C4-2B (cell line): Measurements from ENCODE around the gene AVPI1.
"Not testable (repeated sequence)": the region's sequence is repeated elsewhere in the genome, so short reads cannot be mapped to it uniquely, and the experiment has no call there.

Source experiments
- ZFX ChIP-seq: fragments of 450-650 bp; IDR thresholded peaks from 2 replicates; pipeline ENCODE4 v1.6.1; 2017
- TF ChIP-seq, protein P1 (sequence below): fragments of 450-650 bp; conservative IDR thresholded peaks from 2 replicates; pipeline ENCODE4 v1.5.1; 2017; ENCODE audit warnings: mild to moderate bottlenecking

DNA sequence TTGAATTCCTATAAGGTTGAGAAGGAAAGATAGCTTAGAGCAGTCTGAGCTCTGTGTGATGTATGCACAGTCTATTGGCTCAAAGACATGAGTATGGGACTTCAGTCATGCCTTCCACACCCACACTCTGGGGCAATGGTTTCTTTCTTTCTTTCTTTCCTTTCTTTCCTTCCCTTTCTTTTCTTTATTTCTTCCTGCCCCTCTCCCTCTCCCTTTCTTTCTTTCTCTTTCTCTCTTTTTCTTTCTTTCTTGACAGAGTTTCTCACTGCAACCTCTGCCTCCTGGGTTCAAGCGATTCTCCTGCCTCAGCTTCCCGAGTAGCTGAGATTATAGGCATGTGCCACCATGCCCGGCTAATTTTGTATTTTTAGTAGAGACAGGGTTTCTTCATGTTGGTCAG is 48.0 kb downstream of the AVPI1 start:
- TF ChIP-seq, protein P1, sequence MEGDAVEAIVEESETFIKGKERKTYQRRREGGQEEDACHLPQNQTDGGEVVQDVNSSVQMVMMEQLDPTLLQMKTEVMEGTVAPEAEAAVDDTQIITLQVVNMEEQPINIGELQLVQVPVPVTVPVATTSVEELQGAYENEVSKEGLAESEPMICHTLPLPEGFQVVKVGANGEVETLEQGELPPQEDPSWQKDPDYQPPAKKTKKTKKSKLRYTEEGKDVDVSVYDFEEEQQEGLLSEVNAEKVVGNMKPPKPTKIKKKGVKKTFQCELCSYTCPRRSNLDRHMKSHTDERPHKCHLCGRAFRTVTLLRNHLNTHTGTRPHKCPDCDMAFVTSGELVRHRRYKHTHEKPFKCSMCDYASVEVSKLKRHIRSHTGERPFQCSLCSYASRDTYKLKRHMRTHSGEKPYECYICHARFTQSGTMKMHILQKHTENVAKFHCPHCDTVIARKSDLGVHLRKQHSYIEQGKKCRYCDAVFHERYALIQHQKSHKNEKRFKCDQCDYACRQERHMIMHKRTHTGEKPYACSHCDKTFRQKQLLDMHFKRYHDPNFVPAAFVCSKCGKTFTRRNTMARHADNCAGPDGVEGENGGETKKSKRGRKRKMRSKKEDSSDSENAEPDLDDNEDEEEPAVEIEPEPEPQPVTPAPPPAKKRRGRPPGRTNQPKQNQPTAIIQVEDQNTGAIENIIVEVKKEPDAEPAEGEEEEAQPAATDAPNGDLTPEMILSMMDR: not testable (repeated sequence)
- TF ChIP-seq ZFX: not testable (repeated sequence)
